22Rv1 (cell line): ENCODE data around the gene NPIPB8.
"Not testable (repeated sequence)": the region's sequence is repeated elsewhere in the genome, so short reads cannot be mapped to it uniquely, and the experiment has no call there.

Source experiments
- ZFX ChIP-seq: fragments of 450-650 bp; IDR thresholded peaks from 2 replicates; pipeline ENCODE4 v1.6.1; 2017; ENCODE audit warnings: antibody characterized with exemption, borderline replicate concordance
- TF ChIP-seq, protein P1 (sequence below): fragments of 450-650 bp; IDR thresholded peaks from 2 replicates; pipeline ENCODE4 v1.5.1; 2017; ENCODE audit warnings: mild to moderate bottlenecking

DNA sequence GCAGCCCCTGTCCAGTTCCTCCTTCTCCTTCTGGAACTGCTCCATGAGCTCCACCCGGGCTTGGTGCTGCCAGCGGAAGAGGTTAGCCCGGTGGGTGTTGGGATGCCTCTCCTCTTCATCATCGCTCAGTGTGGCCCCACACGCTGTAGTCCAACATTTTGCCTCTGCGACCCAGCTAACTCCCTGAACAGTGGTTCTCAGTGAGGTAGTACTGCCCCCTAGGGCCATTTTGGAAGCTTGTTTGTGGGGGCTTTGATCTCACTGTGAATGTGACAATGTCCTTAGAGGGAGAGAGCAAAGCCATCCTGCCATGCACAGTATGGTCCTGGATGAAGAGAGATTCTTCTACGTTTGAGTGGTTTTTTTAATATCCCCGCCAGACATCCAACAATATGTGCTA is 63.5 kb downstream of the NPIPB8 start:
- TF ChIP-seq, protein P1, sequence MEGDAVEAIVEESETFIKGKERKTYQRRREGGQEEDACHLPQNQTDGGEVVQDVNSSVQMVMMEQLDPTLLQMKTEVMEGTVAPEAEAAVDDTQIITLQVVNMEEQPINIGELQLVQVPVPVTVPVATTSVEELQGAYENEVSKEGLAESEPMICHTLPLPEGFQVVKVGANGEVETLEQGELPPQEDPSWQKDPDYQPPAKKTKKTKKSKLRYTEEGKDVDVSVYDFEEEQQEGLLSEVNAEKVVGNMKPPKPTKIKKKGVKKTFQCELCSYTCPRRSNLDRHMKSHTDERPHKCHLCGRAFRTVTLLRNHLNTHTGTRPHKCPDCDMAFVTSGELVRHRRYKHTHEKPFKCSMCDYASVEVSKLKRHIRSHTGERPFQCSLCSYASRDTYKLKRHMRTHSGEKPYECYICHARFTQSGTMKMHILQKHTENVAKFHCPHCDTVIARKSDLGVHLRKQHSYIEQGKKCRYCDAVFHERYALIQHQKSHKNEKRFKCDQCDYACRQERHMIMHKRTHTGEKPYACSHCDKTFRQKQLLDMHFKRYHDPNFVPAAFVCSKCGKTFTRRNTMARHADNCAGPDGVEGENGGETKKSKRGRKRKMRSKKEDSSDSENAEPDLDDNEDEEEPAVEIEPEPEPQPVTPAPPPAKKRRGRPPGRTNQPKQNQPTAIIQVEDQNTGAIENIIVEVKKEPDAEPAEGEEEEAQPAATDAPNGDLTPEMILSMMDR, result not testable (repeated sequence)
- not testable (repeated sequence) for TF ChIP-seq ZFX
